ENCODE data around the gene ADGRL2. TPM values are rescaled to one million over a fixed set of nuclear protein-coding genes. Genes with fewer than 3 reads are reported as not detected.
"Not testable (repeated sequence)": the region's sequence is repeated elsewhere in the genome, so short reads cannot be mapped to it uniquely, and the experiment has no call there.

Gene ADGRL2
- total and polyA plus RNA-seq, 7 donors, result 5.0 to 13.2 (median 7.2) TPM

- H3K4me1 ChIP-seq, result no peaks in the 10 kb centered on the region
- DNase-seq (no peak), ATAC-seq (no peak)
- H3K36me3 ChIP-seq (ENCODE audit: insufficient read depth in 1 of 2, low read depth in 1 of 2), result no peaks in the 10 kb centered on the region
- H3K27me3 ChIP-seq (ENCODE audit: insufficient read depth in 3 of 3, low read length in 2 of 3), result no peaks in the 10 kb centered on the region
- intact Hi-C loops (cut with DNase I), result no loop called here
- TF ChIP-seq CTCF (IDR thresholded peaks at IDR 0.05), result no peak
- 51 to 71% (median 63%) methylated on average over 1 of the region's 1 CpG for WGBS, 3 donors
- H3K27ac ChIP-seq, result no peak overlapping the region
- no peaks in the 10 kb centered on the region for H3K9me3 ChIP-seq
- no peak overlapping the region for H3K4me3 ChIP-seq
These were observed 77.8 kb downstream of the ADGRL2 start for GRCh38 chr1:81878538-81878937.

- Histone ChIP-seq H3K4me1 (no peaks in the 10 kb centered on the region), H3K36me3 (ENCODE audit: insufficient read depth in 1 of 2, low read depth in 1 of 2) (no peaks in the 10 kb centered on the region), H3K27ac (no peak overlapping the region), H3K9me3 (no peaks in the 10 kb centered on the region), H3K27me3 (ENCODE audit: insufficient read depth in 3 of 3, low read length in 2 of 3) (no peaks in the 10 kb centered on the region), H3K4me3 (no peak overlapping the region)
- no peak for TF ChIP-seq CTCF (IDR thresholded peaks at IDR 0.05)
- DNase-seq (no peak), ATAC-seq (no peak)
- intact Hi-C loops (cut with DNase I), result no loop called here
- 92 to 100% (median 95%) methylated on average over 1 of the region's 1 CpG for WGBS, 3 donors
These were observed 80.0 kb downstream of the ADGRL2 start for GRCh38 chr1:81880781-81881180.

GRCh38 chr1:81885291-81885690 is 84.6 kb downstream of the ADGRL2 start:
- no peaks in the 10 kb centered on the region for H3K9me3 ChIP-seq
- TF ChIP-seq CTCF (IDR thresholded peaks at IDR 0.05), result no peak
- no peak overlapping the region for H3K4me3 ChIP-seq
- ATAC-seq (no peak), DNase-seq (no peak)
- no peaks in the 10 kb centered on the region for H3K36me3 ChIP-seq (ENCODE audit: insufficient read depth in 1 of 2, low read depth in 1 of 2)
- no peaks in the 10 kb centered on the region for H3K27me3 ChIP-seq (ENCODE audit: insufficient read depth in 3 of 3, low read length in 2 of 3)
- WGBS, 3 donors, result 83 to 93% (median 89%) methylated on average over 4 of the region's 4 CpGs
- H3K4me1 ChIP-seq, result no peaks in the 10 kb centered on the region
- no peak overlapping the region for H3K27ac ChIP-seq
- intact Hi-C loops (cut with DNase I), result no loop called here

- H3K27me3 ChIP-seq (ENCODE audit: insufficient read depth in 3 of 3, low read length in 2 of 3); H3K36me3 ChIP-seq (ENCODE audit: insufficient read depth in 1 of 2, low read depth in 1 of 2); DNase-seq; intact Hi-C loops (cut with DNase I); H3K27ac ChIP-seq; ATAC-seq; H3K4me1 ChIP-seq; H3K9me3 ChIP-seq; H3K4me3 ChIP-seq: not testable (repeated sequence)
- 91 to 97% (median 94%) methylated on average over 6 of the region's 6 CpGs for WGBS, 3 donors
These were observed 85.6 kb downstream of the ADGRL2 start for GRCh38 chr1:81886292-81886691.

- no peak for DNase-seq
- no peak for ATAC-seq
- no peaks in the 10 kb centered on the region for H3K27me3 ChIP-seq (ENCODE audit: insufficient read depth in 3 of 3, low read length in 2 of 3)
- WGBS, 3 donors, result 64 to 75% (median 69%) methylated on average over 5 of the region's 5 CpGs
- TF ChIP-seq CTCF (IDR thresholded peaks at IDR 0.05), result no peak
- H3K4me3 ChIP-seq, result no peak overlapping the region
- no peaks in the 10 kb centered on the region for H3K36me3 ChIP-seq (ENCODE audit: insufficient read depth in 1 of 2, low read depth in 1 of 2)
- no peaks in the 10 kb centered on the region for H3K4me1 ChIP-seq
- no peak overlapping the region for H3K27ac ChIP-seq
- H3K9me3 ChIP-seq, result no peaks in the 10 kb centered on the region
- intact Hi-C loops (cut with DNase I), result no loop called here
These were observed 86.8 kb downstream of the ADGRL2 start for GRCh38 chr1:81887421-81888144.
